MG63 (cell line): ENCODE measurements around the gene EPHB3. TPM values are rescaled to one million over a fixed set of nuclear protein-coding genes. Genes with fewer than 3 reads are reported as not detected.
A peak's percentile ranks its signal among the peaks of the same experiment; 100 is the strongest.

Source experiments
- DNase-seq: peaks from one replicate; pipeline ENCODE4 v3.0.0-alpha.2; 2020
- H3K27me3 ChIP-seq: fragments of 250-450 bp; sonication (Bioruptor Pico); 2 replicates; pipeline ENCODE4 v1.5.1; 2020; ENCODE audit warnings: mild to moderate bottlenecking, moderate library complexity
- H3K36me3 ChIP-seq: fragments of 250-450 bp; sonication (Bioruptor Pico); 2 replicates; pipeline ENCODE4 v1.5.1; 2020; ENCODE audit warnings: mild to moderate bottlenecking, moderate library complexity
- H3K4me3 ChIP-seq: fragments of 250-450 bp; sonication (Bioruptor Pico); 2 replicates; pipeline ENCODE4 v1.5.1; 2020; ENCODE audit warnings: mild to moderate bottlenecking, moderate library complexity
- H3K9me3 ChIP-seq: fragments of 250-450 bp; sonication (Bioruptor Pico); 2 replicates; pipeline ENCODE4 v1.5.1; 2020; ENCODE audit warnings: mild to moderate bottlenecking, moderate library complexity
- total RNA-seq: library from RNA; depleted of rRNA; stranded (reverse); fragments of >200 nt; shearing (Covaris generic); gene quantifications from 2 replicates; pipeline ENCODE4 v1.2.3, GENCODE V29; 2014; ENCODE audit warnings: low replicate concordance

The EPHB3 gene
- total RNA-seq, 1 experiment from 2014 or later, result 8.7 TPM

GRCh38 chr3:184568924-184569829, 7.6 kb downstream of the EPHB3 start:
- Histone ChIP-seq H3K36me3 (no peaks in the 10 kb centered on the region), H3K4me3 (peak overlapping the region; percentile 48), H3K9me3 (no peaks in the 10 kb centered on the region), H3K27me3 (no peaks in the 10 kb centered on the region)
- DNase-seq, result peak; percentile 95

GRCh38 chr3:184570035-184570434, 8.4 kb downstream of the EPHB3 start:
- Histone ChIP-seq H3K9me3 (no peaks in the 10 kb centered on the region), H3K4me3 (no peak overlapping the region), H3K27me3 (no peaks in the 10 kb centered on the region), H3K36me3 (no peaks in the 10 kb centered on the region)
- DNase-seq, result no peak

- H3K36me3 ChIP-seq, result no peaks in the 10 kb centered on the region
- no peak overlapping the region for H3K4me3 ChIP-seq
- no peak for DNase-seq
- no peaks in the 10 kb centered on the region for H3K9me3 ChIP-seq
- no peaks in the 10 kb centered on the region for H3K27me3 ChIP-seq
Measured at GRCh38 chr3:184570489-184570888, 8.9 kb downstream of the EPHB3 start.

GRCh38 chr3:184571750-184572377, 10.3 kb downstream of the EPHB3 start:
- Histone ChIP-seq H3K27me3 (no peaks in the 10 kb centered on the region), H3K4me3 (no peak overlapping the region)
- no peak for DNase-seq

GRCh38 chr3:184572633-184573270, 11.2 kb downstream of the EPHB3 start:
- Histone ChIP-seq H3K9me3 (no peaks in the 10 kb centered on the region), H3K36me3 (no peaks in the 10 kb centered on the region), H3K4me3 (no peak overlapping the region), H3K27me3 (no peaks in the 10 kb centered on the region)
- DNase-seq, result no peak

More at GRCh38 chr3:184571750-184572377, 10.3 kb downstream of the EPHB3 start:
- H3K9me3 ChIP-seq, result no peaks in the 10 kb centered on the region
- no peaks in the 10 kb centered on the region for H3K36me3 ChIP-seq

GRCh38 chr3:184574515-184575417, 13.2 kb downstream of the EPHB3 start:
- DNase-seq, result no peak
- Histone ChIP-seq H3K9me3 (no peaks in the 10 kb centered on the region), H3K36me3 (no peaks in the 10 kb centered on the region), H3K27me3 (no peaks in the 10 kb centered on the region), H3K4me3 (no peak overlapping the region)

GRCh38 chr3:184575701-184576100, 14.1 kb downstream of the EPHB3 start:
- H3K4me3 ChIP-seq, result no peak overlapping the region
- H3K36me3 ChIP-seq, result no peaks in the 10 kb centered on the region
- no peaks in the 10 kb centered on the region for H3K27me3 ChIP-seq
- no peak for DNase-seq
- H3K9me3 ChIP-seq, result no peaks in the 10 kb centered on the region

- no peak for DNase-seq
- H3K9me3 ChIP-seq, result no peaks in the 10 kb centered on the region
- H3K36me3 ChIP-seq, result no peaks in the 10 kb centered on the region
- no peaks in the 10 kb centered on the region for H3K27me3 ChIP-seq
- no peak overlapping the region for H3K4me3 ChIP-seq
Measured at GRCh38 chr3:184576457-184577240, 15.1 kb downstream of the EPHB3 start.

GRCh38 chr3:184577546-184577945, 16.0 kb downstream of the EPHB3 start:
- no peak for DNase-seq
- Histone ChIP-seq H3K4me3 (no peak overlapping the region), H3K27me3 (no peaks in the 10 kb centered on the region), H3K9me3 (no peaks in the 10 kb centered on the region), H3K36me3 (no peaks in the 10 kb centered on the region)

- Histone ChIP-seq H3K36me3 (no peaks in the 10 kb centered on the region), H3K9me3 (no peaks in the 10 kb centered on the region), H3K27me3 (no peaks in the 10 kb centered on the region), H3K4me3 (no peak overlapping the region)
- no peak for DNase-seq
Measured at GRCh38 chr3:184578218-184578617, 16.6 kb downstream of the EPHB3 start.

- Histone ChIP-seq H3K4me3 (no peak overlapping the region), H3K9me3 (no peaks in the 10 kb centered on the region), H3K36me3 (no peaks in the 10 kb centered on the region), H3K27me3 (no peaks in the 10 kb centered on the region)
- no peak for DNase-seq
Measured at GRCh38 chr3:184578822-184579221, 17.2 kb downstream of the EPHB3 start.

- no peak for DNase-seq
- Histone ChIP-seq H3K27me3 (no peaks in the 10 kb centered on the region), H3K9me3 (no peaks in the 10 kb centered on the region), H3K4me3 (no peak overlapping the region), H3K36me3 (no peaks in the 10 kb centered on the region)
Measured at GRCh38 chr3:184579513-184579912, 17.9 kb downstream of the EPHB3 start.

- H3K27me3 ChIP-seq, result no peaks in the 10 kb centered on the region
- no peaks in the 10 kb centered on the region for H3K9me3 ChIP-seq
- H3K4me3 ChIP-seq, result no peak overlapping the region
- no peak for DNase-seq
- no peaks in the 10 kb centered on the region for H3K36me3 ChIP-seq
Measured at GRCh38 chr3:184580376-184580775, 18.8 kb downstream of the EPHB3 start.

GRCh38 chr3:184581331-184581855, 19.8 kb downstream of the EPHB3 start:
- Histone ChIP-seq H3K4me3 (no peak overlapping the region), H3K36me3 (no peaks in the 10 kb centered on the region), H3K9me3 (no peaks in the 10 kb centered on the region), H3K27me3 (no peaks in the 10 kb centered on the region)
- DNase-seq, result no peak

GRCh38 chr3:184582646-184583577, 21.3 kb downstream of the EPHB3 start:
- DNase-seq, result no peak
- no peaks in the 10 kb centered on the region for H3K27me3 ChIP-seq
- H3K4me3 ChIP-seq, result no peak overlapping the region
- H3K9me3 ChIP-seq, result no peaks in the 10 kb centered on the region
- no peaks in the 10 kb centered on the region for H3K36me3 ChIP-seq
